Mesothelial cell of epicardium (in vitro differentiated cells): ENCODE measurements around the gene VPS72. TPM values are rescaled to one million over a fixed set of nuclear protein-coding genes. Genes with fewer than 3 reads are reported as not detected.

Experiments
- DNase-seq, 2 experiments: peaks; one replicate each; pipeline ENCODE4 v3.0.0; 2021; ENCODE audit warnings: low spot score in 2 of 2; ENCODE audit not compliant: unreplicated experiment in 2 of 2
- H3K27ac Mint-ChIP-seq: 2 replicates; pipeline ENCODE4 v1.8.0; 2021; ENCODE audit warnings: mixed read lengths
- H3K27me3 Mint-ChIP-seq: 2 replicates; pipeline ENCODE4 v1.8.0; 2021; ENCODE audit warnings: low read depth, mixed read lengths
- H3K36me3 Mint-ChIP-seq: 2 replicates; pipeline ENCODE4 v1.8.0; 2021; ENCODE audit warnings: mixed read lengths
- H3K4me1 Mint-ChIP-seq: 2 replicates; pipeline ENCODE4 v1.8.0; 2021; ENCODE audit warnings: mixed read lengths
- H3K4me3 Mint-ChIP-seq: 2 replicates; pipeline ENCODE4 v1.8.0; 2021; ENCODE audit warnings: mild to moderate bottlenecking, moderate library complexity, mixed read lengths
- H3K9me3 Mint-ChIP-seq: 2 replicates; pipeline ENCODE4 v1.8.0; 2021; ENCODE audit warnings: mixed read lengths
- total RNA-seq: library from RNA; stranded (reverse); gene quantifications from 3 replicates; pipeline ENCODE4 v1.2.1, GENCODE V29; 2021
- TF ChIP-seq, protein P1 (sequence below): fragments of 200-600 bp; sonication (generic); IDR thresholded peaks from one replicate; pipeline ENCODE4 v1.5.0; 2021; ENCODE audit warnings: antibody characterized with exemption; ENCODE audit not compliant: unreplicated experiment

Gene VPS72, protein sequence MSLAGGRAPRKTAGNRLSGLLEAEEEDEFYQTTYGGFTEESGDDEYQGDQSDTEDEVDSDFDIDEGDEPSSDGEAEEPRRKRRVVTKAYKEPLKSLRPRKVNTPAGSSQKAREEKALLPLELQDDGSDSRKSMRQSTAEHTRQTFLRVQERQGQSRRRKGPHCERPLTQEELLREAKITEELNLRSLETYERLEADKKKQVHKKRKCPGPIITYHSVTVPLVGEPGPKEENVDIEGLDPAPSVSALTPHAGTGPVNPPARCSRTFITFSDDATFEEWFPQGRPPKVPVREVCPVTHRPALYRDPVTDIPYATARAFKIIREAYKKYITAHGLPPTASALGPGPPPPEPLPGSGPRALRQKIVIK
- total RNA-seq, result 76.8 to 87.2 TPM (median 82.3 TPM) in 3 replicates

DNA sequence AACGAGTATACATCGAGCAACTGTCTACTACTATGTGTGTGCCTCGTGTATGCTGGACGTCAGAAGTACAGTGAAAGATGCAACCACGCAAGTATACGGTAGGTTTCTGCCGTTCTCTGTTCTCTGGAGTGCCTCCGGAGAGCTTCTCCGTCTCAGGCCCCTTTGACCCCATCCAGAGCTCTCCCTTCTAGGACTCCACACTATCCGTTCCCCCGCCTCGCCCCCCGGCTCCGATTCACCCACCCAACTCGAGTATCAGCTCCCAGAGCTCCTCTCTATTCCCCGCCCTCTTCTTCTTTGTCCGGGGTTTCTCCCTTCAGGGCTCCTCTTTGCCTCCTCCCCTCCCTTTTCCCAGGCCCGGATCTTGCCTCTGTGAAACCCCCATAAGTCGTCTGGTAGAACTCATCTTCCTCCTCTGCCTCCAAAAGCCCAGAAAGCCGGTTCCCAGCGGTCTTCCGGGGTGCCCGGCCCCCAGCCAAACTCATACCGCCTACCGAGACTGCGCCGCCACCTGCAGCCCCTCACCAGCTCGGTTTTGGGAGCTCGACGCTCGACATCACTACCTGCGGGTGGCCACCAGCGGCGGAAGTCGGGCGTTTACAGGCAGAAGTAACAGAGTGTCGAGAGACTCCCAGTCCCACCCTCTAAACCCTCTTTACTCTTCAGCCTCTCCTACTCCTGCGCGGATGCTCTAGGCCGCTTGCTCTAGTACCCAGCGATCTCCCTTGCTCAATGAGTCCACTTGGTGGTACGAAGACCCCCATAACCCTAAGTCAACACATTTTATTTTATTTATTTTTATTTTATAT is at the start of gene VPS72:
Gene VPS72 (minus strand): TSS at position 561 of the 809 bp plus-strand sequence. CDS start 76 bp downstream, at position 485.
- peaks cover 10% of the 10 kb centered on the region for H3K36me3 Mint-ChIP-seq
- DNase-seq, result peak; percentile 74 to 82
- TF ChIP-seq, protein P1, sequence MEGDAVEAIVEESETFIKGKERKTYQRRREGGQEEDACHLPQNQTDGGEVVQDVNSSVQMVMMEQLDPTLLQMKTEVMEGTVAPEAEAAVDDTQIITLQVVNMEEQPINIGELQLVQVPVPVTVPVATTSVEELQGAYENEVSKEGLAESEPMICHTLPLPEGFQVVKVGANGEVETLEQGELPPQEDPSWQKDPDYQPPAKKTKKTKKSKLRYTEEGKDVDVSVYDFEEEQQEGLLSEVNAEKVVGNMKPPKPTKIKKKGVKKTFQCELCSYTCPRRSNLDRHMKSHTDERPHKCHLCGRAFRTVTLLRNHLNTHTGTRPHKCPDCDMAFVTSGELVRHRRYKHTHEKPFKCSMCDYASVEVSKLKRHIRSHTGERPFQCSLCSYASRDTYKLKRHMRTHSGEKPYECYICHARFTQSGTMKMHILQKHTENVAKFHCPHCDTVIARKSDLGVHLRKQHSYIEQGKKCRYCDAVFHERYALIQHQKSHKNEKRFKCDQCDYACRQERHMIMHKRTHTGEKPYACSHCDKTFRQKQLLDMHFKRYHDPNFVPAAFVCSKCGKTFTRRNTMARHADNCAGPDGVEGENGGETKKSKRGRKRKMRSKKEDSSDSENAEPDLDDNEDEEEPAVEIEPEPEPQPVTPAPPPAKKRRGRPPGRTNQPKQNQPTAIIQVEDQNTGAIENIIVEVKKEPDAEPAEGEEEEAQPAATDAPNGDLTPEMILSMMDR, result no peak
- no peaks in the 10 kb centered on the region for H3K9me3 Mint-ChIP-seq
- peak within 1 kb of the TSS; percentile 100 for H3K27ac Mint-ChIP-seq
- H3K4me3 Mint-ChIP-seq, result peak within 1 kb of the TSS; percentile 99
- peaks cover 19% of the 10 kb centered on the region for H3K4me1 Mint-ChIP-seq
- H3K27me3 Mint-ChIP-seq, result peaks cover 4% of the 10 kb centered on the region

DNA sequence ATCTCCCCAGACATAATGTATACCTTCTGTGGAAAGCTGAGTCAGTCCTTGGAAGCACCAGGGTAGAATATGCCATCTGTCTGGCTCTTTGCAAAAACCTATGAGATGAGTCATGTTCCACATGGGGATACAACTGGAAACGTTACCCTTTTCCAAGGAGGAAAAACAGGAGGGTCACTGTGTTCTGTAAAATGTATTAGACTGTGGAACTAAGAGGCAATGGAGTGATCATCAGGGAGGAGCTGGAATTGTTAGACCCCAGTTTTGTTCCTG is 48.4 kb upstream of the VPS72 start:
- no peak overlapping the region for H3K4me3 Mint-ChIP-seq
- H3K4me1 Mint-ChIP-seq, result no peaks in the 10 kb centered on the region
- no peaks in the 10 kb centered on the region for H3K27me3 Mint-ChIP-seq
- TF ChIP-seq, protein P1, result no peak
- DNase-seq, result no peak
- H3K9me3 Mint-ChIP-seq, result no peaks in the 10 kb centered on the region
- peaks cover 53% of the 10 kb centered on the region for H3K36me3 Mint-ChIP-seq
- no peak overlapping the region for H3K27ac Mint-ChIP-seq

DNA sequence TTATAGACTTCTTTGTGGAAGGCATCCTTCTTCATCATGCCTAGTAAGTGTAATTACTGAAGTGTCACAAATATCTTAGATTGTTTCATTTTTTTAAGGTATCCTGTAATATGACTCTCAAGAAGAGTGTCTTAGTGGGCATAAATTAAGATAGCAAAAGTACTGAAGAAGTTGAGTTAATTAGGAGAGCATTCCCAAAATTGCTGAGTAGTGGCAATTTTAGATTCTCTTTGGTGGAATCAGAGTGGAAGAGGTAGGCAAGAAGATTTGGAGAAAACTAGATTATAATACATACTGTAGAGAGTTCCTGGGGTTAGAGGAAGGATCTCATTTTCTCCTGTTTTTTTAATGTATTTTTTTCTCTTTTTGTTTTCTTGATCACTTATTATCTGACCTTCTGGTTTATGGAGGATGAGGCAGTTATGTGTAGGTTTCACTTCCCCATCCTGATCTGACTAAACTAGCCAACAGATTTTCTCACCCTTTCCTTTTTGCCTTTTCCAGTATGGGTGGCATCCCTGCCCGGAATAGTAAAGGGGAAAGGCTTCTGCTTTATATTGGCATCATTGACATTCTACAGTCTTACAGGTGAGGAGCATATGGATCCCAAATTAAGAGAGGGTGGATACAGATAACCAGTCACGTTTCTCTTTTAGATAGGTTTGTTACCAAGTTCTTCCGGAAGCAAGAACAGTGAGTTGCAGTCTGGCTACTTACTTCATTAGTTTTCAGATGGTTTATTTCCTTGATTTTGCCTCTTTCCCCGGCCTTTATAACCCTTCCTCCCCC is 47.9 kb upstream of the VPS72 start:
- Mint-ChIP-seq H3K4me3 (no peak overlapping the region), H3K4me1 (no peaks in the 10 kb centered on the region), H3K36me3 (peaks cover 50% of the 10 kb centered on the region), H3K27ac (no peak overlapping the region), H3K9me3 (no peaks in the 10 kb centered on the region), H3K27me3 (no peaks in the 10 kb centered on the region)
- no peak for DNase-seq
- TF ChIP-seq, protein P1, result no peak

DNA sequence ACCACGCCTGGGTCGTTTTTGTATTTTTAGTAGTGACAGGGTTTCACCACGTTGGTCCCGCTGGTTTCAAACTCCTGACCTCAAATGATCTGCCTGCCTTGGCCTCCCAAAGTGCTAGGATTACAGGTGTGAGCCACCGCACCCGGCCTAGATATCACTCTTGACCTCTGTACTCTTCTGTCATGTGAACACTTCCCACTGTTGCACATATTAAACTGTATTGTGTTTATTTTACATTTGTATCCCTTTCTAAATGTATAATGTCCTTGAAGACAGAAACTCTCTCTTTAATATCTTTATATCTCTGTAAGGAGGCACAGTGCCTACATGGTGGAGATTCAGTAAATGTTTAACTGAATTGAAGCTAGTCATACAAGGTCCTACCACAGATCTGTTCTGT is 45.2 kb upstream of the VPS72 start:
- TF ChIP-seq, protein P1, result no peak
- DNase-seq, result no peak
- no peak overlapping the region for H3K4me3 Mint-ChIP-seq
- no peak overlapping the region for H3K27ac Mint-ChIP-seq
- H3K9me3 Mint-ChIP-seq, result no peaks in the 10 kb centered on the region
- H3K36me3 Mint-ChIP-seq, result peaks cover 50% of the 10 kb centered on the region
- H3K4me1 Mint-ChIP-seq, result no peaks in the 10 kb centered on the region
- H3K27me3 Mint-ChIP-seq, result no peaks in the 10 kb centered on the region

DNA sequence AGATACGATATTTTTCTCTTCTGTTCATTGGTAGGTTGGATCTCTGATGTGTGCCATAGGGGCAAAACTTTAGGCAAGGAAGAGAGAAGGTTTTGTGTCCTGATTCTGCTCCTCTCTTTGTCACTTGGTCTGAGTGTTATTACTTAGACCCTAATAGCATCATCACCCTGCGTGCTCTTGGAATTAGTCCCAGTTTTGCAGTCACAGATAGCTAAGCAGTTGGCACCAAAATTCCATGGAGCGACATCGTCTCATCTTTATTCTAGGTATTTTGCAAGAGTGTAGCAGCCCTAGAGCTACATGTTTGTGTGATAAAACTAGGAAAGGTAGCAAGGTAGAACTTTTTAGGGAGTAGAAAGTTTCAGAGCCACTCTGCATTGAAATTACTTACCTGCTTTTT is 32.1 kb upstream of the VPS72 start:
- peak overlapping the region; percentile 66 for H3K27ac Mint-ChIP-seq
- H3K36me3 Mint-ChIP-seq, result peaks cover 11% of the 10 kb centered on the region
- DNase-seq, result no peak

More for the DNA sequence above, 32.1 kb upstream of the VPS72 start:
- Mint-ChIP-seq H3K27me3 (no peaks in the 10 kb centered on the region), H3K4me1 (no peaks in the 10 kb centered on the region), H3K9me3 (no peaks in the 10 kb centered on the region), H3K4me3 (no peak overlapping the region)
- TF ChIP-seq, protein P1, result no peak
